Eye (tissue), 1 donor: Measurements from ENCODE around the gene FOXN1.
"Not testable (repeated sequence)": the region's sequence is repeated elsewhere in the genome, so short reads cannot be mapped to it uniquely, and the experiment has no call there.

Experiments
- DNase-seq: peaks from one replicate; pipeline ENCODE4 v3.0.0-alpha.2; 2015

FOXN1 gene

GRCh38 chr17:28549236-28550132 lies 43.3 kb downstream of the FOXN1 start:
- no peak for DNase-seq

DNA sequence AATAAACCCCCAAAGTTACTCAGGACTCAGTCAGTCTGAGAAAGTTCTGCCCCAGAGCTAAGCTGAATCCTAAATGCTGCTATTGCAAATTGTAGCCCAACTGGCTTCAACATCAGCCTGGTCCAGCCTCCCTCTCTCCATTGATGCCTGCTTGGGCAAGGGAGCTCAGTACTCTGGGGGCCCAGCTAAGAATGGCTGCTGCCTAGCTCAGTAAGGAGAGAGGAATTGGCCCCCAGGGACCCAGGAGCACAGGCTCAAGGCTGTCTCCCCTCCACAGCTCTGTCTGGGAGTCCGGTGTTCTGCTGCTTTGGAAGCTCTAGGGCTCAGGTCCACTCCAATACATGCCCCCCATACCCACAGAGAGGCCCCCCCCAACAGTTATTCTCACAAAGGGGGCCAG lies 44.7 kb downstream of the FOXN1 start:
- no peak for DNase-seq

GRCh38 chr17:28551421-28552175 lies 45.5 kb downstream of the FOXN1 start:
- DNase-seq: peak; percentile 71

DNA sequence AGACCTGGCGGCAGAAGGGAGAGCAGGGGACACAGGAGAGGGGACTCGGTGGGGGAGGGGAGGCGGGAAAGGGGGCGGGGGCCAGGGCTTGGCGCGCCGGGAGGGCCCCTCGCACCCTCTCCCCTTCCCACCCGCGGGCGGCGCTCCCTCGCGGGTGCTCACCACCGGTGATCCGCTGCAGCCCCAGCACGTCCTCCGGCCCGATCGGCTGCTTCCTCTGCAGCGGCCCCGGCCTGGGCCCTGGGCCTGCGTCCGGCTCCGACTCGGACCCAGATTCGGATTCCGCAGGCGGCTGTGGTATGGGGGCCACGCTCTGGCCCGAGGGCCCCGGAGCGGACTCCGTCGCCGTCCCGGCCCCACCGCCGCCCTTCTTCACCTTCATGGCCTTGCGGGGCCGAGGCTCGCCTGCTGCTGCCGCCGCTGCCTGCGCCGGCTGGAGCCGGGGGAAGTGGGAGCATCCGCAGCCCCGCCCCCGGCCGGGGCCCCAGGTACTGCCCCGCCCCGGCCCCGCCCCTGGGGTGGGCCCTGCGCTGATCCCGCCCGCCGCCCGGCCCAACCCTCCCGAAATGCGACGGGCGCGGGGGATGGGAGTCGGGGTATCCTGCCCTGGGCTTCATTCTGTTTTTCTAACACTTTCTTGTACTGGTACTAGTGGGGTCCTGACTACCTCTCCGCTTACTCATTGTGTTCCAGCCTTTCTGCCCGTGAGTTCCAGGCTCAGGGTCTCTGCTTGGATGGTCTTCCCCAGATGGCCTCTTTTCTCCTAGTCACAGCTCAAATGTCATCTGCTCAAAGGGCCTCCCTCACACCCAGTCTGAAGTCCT lies 46.2 kb downstream of the FOXN1 start, which contains the start of gene UNC119:
TSS of gene UNC119 (minus strand) at position 449 of the 824 bp plus-strand sequence. CDS start at position 382, 67 bp downstream.
- peak; percentile 91 for DNase-seq

DNA sequence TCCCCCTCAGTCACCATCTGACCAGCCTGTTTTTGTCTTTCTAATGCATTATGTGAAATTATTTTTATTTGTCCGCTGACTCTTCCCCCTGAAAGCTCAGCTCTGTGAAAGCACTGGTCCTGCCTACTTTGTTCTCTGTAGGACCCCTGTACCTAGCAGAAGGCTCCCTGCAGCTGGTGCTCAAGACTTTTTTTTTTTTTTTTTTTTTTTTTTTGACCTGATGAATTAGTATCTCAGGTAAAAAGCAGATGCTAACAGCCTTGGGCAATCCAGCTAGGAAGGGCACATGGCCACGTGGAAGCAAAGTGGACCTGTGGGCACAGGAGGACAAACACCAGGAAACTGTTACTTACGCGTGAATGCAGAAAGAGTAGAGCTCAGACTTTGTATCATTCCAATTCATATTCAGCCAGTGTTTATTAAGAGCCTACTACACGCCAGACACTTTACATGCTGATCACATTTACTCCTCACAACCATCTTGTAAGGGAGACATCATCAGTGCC lies 46.9 kb downstream of the FOXN1 start:
- DNase-seq: no peak

DNA sequence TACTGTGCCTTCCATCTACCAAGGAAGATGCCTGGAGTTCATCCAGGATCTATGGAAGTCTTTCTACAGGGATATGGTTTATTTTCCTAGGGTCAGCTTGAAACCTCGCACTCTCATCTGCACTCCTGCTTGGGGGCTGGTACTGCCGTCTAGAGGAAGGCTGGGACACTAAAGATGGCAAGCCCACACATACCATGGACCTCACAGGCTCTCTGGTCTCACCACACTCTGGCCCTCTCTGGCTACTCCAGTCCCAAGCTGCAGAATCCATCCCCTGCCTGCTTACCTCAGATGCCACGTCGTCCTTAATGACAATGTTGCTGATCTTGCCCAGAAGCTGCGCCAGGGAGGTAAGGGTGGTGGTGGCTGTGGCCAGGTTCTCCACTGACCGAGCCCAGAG lies 48.4 kb downstream of the FOXN1 start:
- no peak for DNase-seq

DNA sequence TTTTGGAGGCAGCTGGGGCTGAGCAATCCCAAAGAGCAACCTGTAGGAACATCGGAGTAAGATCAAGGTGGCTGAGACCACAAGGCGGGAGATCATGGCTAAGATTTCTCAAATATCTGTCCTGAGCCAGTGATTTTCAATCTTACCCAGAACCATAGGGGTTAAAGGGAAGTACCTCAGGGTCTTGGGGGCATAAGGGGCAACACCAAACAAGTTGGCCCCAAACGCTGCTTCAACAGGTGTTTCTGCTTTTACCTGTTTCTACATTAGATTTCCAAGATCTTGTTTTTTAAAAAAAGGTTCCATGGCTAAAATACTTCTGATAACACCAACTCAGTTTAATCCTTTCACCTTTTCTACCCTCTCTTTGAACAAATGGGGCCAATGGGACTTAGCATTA lies 48.9 kb downstream of the FOXN1 start:
- DNase-seq: no peak

DNA sequence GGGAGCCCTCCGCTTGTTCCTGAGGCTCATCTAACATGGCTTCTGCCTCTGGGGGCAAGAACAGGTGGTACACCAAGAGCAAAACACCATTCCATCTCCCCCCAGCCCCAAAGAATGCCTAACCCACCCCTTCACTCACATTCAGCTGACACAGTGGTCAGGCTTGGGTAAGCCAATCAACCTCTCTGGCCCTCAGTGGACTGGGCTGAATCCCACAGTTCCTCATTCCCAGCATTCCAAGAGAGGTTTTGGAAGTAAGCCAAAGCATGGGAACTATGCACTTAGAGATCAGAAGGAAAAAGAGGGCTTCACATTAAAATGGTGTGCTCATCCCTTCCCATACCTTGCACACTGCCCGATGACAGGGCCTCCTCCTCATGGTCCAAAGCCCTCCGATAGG lies 57.3 kb downstream of the FOXN1 start:
- DNase-seq: no peak

DNA sequence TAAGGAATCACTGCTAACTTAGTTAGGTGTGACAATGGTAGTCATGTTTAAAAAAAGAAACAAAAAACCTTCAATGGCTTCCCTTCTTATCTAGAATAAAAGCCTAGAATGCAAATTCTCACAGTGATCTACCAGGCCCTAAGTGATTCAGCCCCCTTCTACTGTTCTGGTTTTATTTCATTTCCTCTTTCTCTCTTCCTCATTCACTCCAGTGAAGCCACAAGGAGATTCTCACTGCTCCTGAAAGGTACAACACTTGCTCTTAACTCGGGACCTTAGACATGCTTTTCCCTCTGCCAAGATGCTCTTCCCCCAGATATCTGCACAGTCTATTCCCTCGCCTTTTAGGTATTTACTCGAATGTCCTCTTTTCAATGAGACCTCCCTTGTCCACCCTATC lies 61.5 kb downstream of the FOXN1 start:
- DNase-seq: no peak

GRCh38 chr17:28569446-28569845 lies 63.3 kb downstream of the FOXN1 start:
- DNase-seq: no peak

DNA sequence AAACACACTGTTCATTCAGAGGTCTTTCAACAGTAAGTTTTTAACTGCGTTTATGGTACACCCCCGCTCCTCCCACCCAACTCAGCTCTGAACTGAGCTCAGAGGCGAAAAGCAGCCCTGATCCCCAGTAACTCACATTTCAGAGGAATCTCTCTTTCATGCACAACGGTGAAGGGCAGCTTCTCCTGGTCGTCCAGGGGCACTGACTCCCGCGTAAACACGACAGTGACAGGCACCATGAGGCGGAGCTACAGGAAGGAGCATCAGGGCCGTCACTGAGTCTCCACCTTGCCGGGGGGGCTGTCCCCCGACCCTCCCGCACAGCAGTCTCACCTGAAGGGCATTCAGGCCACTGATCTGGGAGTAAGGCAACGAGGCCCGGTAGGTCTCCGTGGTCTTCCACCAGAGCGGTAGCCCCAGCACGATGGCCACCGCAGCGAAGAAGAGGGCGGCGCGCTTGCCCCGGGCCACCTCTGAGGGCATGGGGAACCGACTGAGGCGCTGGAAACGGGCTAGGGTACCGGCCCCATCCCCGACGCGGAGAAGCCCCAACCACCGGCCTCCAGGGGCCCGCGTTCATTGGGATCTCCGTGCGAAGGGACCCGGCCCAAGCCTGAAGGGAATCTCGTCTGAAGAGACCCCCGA lies 64.7 kb downstream of the FOXN1 start:
- DNase-seq: peak; percentile 59

- DNase-seq: peak; percentile 96
These were observed 65.4 kb downstream of the FOXN1 start, which contains the start of gene PIGS for GRCh38 chr17:28571361-28572122. PIGS (minus strand) TSS chr17:28571524; CDS start chr17:28571496, 28 bp downstream.

- DNase-seq: no peak
These were observed 66.3 kb downstream of the FOXN1 start for GRCh38 chr17:28572259-28573039.

GRCh38 chr17:28573040-28573380 lies 66.9 kb downstream of the FOXN1 start:
- DNase-seq: no peak

GRCh38 chr17:28573521-28573920 lies 67.4 kb downstream of the FOXN1 start:
- DNase-seq: no peak

DNA sequence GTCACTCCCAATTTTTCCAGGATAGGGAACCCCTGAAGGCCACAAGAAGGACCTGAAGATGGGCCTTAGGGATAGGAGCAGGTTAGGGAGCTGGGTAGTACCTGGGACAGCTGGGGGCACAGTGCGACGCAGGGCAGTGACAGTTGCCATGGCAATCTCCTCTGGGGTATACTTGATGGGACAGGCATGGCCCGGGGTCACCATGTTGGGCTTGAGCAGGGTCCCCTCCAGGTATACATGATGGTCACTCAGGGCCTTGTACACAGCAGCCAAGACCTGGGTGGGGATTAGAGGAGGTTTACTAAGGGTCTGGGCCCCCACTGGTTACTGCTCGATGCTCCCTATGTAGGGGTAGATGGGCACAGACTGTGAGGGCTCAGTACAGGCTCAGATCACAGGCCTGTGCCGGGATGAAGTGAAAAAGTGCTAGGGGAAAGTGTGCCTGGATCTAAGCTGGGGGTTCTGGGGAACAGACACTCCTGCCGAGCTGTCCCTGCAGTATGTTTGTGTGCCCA lies 67.9 kb downstream of the FOXN1 start:
- no peak for DNase-seq

DNA sequence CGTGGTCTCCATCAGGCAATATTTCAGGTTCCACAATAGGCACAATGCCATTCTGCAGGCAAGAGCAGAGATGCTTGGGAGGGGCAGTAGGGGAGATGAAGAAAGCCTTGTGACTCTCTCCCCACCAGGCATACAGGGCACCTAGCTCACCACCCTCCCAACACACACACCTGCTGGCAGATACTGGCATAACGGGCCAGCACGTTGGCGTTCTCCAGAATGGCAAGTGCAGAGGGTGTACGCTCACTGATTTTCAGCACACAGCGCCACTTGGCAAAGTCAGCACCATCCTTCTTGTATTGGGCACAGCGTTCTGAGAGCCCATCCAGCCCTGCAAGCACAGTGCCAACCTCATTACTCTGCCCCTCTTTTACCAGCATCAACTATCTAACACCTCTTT lies 68.4 kb downstream of the FOXN1 start:
- no peak for DNase-seq

DNA sequence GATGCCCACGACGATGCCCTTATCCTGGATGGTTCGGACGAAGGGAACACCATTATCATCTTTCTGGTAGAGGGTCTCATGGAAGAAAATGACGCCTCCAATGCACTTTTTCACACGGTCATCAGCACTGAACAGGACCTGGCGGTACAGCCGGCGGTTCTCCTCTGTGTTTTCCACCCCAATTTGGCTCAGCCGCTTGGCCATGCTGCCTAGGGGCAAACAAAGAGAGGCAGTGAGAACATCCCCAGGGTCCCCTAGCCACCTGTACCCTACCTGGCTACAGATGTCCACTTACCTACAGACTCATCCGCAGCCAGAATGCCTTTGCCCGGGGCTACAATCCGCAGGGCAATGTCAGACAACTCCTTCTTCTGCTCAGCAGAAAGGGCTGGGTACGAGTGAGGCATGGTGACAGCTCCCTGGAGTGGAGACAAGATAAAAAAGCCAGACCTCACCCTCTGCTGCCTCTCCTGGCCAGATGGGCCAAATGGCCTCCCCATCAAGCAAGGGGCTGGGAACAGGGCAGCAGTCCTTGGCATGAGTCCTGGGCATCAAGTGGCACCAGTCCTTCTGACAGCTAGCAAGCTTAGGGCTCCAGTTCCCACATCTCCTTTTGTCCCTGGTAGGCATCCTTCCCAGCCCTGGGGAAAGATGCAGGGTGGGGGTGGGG lies 69.1 kb downstream of the FOXN1 start:
- no peak for DNase-seq

DNA sequence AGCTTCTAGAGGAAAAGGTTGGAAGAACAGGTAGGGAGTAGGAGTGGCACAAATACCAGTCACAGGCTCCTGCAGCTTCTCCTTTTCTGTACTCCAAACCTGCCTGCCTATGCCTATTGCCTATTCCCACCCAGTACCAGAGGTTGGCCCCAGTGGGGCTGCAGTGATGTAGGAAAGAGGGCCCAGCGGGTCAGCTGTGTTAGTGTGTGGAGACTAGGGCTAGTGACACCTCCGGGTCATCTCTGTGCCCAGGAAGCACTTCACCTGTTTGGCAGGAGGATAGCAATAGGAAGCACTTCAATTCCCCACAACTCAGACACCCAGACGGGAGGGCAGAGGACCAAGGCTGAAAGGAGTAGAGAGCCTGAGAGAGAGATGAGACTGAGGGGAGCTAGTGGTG lies 69.9 kb downstream of the FOXN1 start:
- DNase-seq: not testable (repeated sequence)
